Omental fat pad (tissue), 4 donors: ENCODE results near the gene CYP11A1. TPM values are rescaled to one million over a fixed set of nuclear protein-coding genes. Genes with fewer than 3 reads are reported as not detected.

Experiments
- ATAC-seq: fragments of 150-250 bp; one replicate; pipeline ENCODE4 v1.9.1; 2016; ENCODE audit warnings: mild to moderate bottlenecking, moderate library complexity; ENCODE audit not compliant: low FRiP score
- DNase-seq: peaks from one replicate; pipeline ENCODE4 v3.0.0-alpha.2; 2019; ENCODE audit warnings: low spot score
- CTCF ChIP-seq, 3 donors: fragments of 450-650 bp; IDR thresholded peaks; one replicate each; pipeline ENCODE4 v1.5.1; 2016 to 2017; ENCODE audit warnings: antibody characterized with exemption in 3 of 3, mild to moderate bottlenecking in 3 of 3, moderate library complexity in 2 of 3
- total RNA-seq, 4 donors: library from RNA; depleted of rRNA; stranded (reverse); fragments of >200 nt; gene quantifications; one replicate each; pipeline ENCODE4 v1.1.0, GENCODE V29; 2016

The CYP11A1 gene
- total RNA-seq, 4 donors from 2014 or later: 1.3 to 4.8 (median 1.4) TPM

- no peak for ATAC-seq
- DNase-seq: no peak
- TF ChIP-seq CTCF (IDR thresholded peaks at IDR 0.05): no peak
Measured at GRCh38 chr15:74351670-74352069, 15.8 kb downstream of the CYP11A1 start.

GRCh38 chr15:74350295-74351275, 16.9 kb downstream of the CYP11A1 start:
- no peak for TF ChIP-seq CTCF (IDR thresholded peaks at IDR 0.05)
- DNase-seq (no peak), ATAC-seq (no peak)

GRCh38 chr15:74349241-74349778, 18.1 kb downstream of the CYP11A1 start:
- DNase-seq (no peak), ATAC-seq (no peak)
- TF ChIP-seq CTCF (IDR thresholded peaks at IDR 0.05): no peak

GRCh38 chr15:74347757-74348250, 19.6 kb downstream of the CYP11A1 start:
- ATAC-seq: no peak
- no peak for TF ChIP-seq CTCF (IDR thresholded peaks at IDR 0.05)
- DNase-seq: no peak

GRCh38 chr15:74345051-74345450, 22.4 kb downstream of the CYP11A1 start:
- ATAC-seq: no peak
- DNase-seq: no peak
- no peak for TF ChIP-seq CTCF (IDR thresholded peaks at IDR 0.05)

GRCh38 chr15:74343797-74344127, 23.7 kb downstream of the CYP11A1 start:
- no peak for TF ChIP-seq CTCF (IDR thresholded peaks at IDR 0.05)
- no peak for DNase-seq
- no peak for ATAC-seq
